ENCODE measurements around the gene C2orf15. TPM values are rescaled to one million over a fixed set of nuclear protein-coding genes. Genes with fewer than 3 reads are reported as not detected.

The C2orf15 gene
- total RNA-seq, 4 donors from 2014 or later, result 3.7 to 7.1 (median 5.4) TPM; not detected in 1

DNA sequence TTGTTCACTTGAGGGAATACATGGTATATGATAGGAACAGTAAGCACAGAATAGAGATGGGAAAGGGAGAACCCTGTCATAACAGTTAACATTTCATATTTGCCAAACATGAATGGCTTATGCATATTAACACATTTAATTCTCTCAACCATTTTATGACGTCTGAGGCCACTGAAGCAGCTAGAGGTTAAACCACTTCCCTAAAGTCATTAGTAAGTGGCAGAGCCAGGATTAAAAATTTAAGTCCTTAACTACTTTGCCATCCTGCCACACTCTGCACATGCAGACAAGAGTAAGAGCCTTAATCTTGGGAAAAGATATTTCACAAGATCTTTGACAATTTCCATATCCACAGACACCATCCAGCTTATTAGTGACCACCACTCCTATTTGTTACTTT lies 15.4 kb downstream of the C2orf15 start:
- H3K9me3 ChIP-seq, result no peaks in the 10 kb centered on the region
- no peak overlapping the region for H3K4me3 ChIP-seq
- H3K27me3 ChIP-seq, result no peaks in the 10 kb centered on the region
- peaks cover 0 to 3% (median 0%) of the 10 kb centered on the region in 3 donors for H3K36me3 ChIP-seq
- peaks cover 0 to 17% (median 8%) of the 10 kb centered on the region in 4 donors for H3K4me1 ChIP-seq
- DNase-seq, result no peak
- TF ChIP-seq, protein P1, sequence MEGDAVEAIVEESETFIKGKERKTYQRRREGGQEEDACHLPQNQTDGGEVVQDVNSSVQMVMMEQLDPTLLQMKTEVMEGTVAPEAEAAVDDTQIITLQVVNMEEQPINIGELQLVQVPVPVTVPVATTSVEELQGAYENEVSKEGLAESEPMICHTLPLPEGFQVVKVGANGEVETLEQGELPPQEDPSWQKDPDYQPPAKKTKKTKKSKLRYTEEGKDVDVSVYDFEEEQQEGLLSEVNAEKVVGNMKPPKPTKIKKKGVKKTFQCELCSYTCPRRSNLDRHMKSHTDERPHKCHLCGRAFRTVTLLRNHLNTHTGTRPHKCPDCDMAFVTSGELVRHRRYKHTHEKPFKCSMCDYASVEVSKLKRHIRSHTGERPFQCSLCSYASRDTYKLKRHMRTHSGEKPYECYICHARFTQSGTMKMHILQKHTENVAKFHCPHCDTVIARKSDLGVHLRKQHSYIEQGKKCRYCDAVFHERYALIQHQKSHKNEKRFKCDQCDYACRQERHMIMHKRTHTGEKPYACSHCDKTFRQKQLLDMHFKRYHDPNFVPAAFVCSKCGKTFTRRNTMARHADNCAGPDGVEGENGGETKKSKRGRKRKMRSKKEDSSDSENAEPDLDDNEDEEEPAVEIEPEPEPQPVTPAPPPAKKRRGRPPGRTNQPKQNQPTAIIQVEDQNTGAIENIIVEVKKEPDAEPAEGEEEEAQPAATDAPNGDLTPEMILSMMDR (IDR thresholded peaks at IDR 0.05), result no peak
- TF ChIP-seq POLR2A (IDR thresholded peaks at IDR 0.05), result no peak
- no peak overlapping the region for H3K27ac ChIP-seq

DNA sequence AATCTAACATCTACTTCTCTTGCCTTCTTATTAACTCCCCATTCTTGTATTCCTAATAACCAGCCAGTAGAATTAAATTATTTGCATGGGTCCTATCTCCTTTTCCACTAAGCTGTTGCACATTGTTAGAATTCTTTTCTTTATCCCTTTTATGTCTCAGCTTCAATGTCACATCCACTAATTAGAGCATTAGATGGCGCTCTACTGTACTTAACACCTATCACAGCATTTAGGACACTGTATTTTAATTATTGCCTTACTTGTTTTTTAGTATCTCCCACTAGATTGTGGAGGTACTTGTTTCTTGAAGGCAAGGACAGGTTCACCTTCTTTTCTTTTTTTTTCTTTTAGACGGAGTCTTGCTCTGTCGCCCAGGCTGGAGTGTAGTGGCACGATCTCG lies 17.1 kb downstream of the C2orf15 start:
- H3K4me1 ChIP-seq, result peaks cover 0 to 16% (median 8%) of the 10 kb centered on the region in 4 donors
- no peak for TF ChIP-seq POLR2A (IDR thresholded peaks at IDR 0.05)
- TF ChIP-seq, protein P1 (IDR thresholded peaks at IDR 0.05), result no peak
- DNase-seq, result no peak
- H3K36me3 ChIP-seq, result peaks cover 0 to 10% (median 0%) of the 10 kb centered on the region in 3 donors
- H3K9me3 ChIP-seq, result no peaks in the 10 kb centered on the region
- no peak overlapping the region for H3K4me3 ChIP-seq
- H3K27me3 ChIP-seq, result no peaks in the 10 kb centered on the region
- H3K27ac ChIP-seq, result no peak overlapping the region

DNA sequence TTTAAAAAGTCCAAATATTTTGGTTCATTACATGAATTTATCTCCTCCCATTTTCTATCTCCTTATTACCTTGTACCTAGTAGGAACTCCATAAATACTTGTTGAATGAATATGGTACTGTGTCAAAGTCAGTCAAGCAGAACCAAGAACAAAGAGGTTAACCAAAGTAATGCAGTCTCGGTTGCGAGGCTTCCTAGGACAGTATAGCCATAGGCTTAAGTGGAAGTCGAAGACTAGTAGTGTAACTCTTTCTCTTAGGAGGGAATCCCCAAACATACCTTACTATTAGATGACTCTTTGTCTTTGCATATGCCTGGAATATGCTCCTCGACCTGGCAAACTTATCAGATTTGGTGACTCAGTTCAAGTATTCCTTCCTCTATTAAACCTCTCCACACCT lies 18.1 kb downstream of the C2orf15 start:
- TF ChIP-seq POLR2A (IDR thresholded peaks at IDR 0.05), result no peak
- TF ChIP-seq, protein P1 (IDR thresholded peaks at IDR 0.05), result no peak
- Histone ChIP-seq H3K4me1 (peaks cover 0 to 11% (median 4%) of the 10 kb centered on the region in 4 donors), H3K27ac (no peak overlapping the region), H3K36me3 (peaks cover 0 to 10% (median 0%) of the 10 kb centered on the region in 3 donors), H3K4me3 (no peak overlapping the region), H3K9me3 (no peaks in the 10 kb centered on the region), H3K27me3 (no peaks in the 10 kb centered on the region)
- DNase-seq, result no peak

DNA sequence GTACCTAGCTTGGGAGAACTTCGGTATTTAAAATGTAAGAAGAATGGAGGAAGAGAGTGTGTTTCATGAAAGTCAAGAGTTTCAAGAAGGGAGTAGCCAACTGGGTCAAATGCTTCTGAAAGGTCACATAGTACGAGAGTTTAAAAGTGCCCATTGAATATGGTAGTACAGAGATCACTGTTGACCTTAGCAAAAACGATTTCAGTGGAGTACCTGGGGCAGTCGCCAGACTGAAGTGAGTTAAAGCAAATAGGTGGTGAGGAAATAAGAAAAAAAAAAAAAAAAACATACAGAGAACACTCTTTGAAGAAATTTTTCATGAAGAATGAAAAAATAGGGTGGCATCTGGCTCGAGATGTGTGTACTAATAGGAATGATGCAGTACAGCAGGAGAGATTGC lies 24.7 kb downstream of the C2orf15 start:
- peaks cover 0 to 51% (median 0%) of the 10 kb centered on the region in 3 donors for H3K36me3 ChIP-seq
- no peaks in the 10 kb centered on the region for H3K9me3 ChIP-seq
- H3K27me3 ChIP-seq, result no peaks in the 10 kb centered on the region
- H3K4me1 ChIP-seq, result no peaks in the 10 kb centered on the region
- no peak overlapping the region for H3K4me3 ChIP-seq
- TF ChIP-seq, protein P1 (IDR thresholded peaks at IDR 0.05), result no peak
- TF ChIP-seq POLR2A (IDR thresholded peaks at IDR 0.05), result no peak
- H3K27ac ChIP-seq, result no peak overlapping the region
- DNase-seq, result no peak

DNA sequence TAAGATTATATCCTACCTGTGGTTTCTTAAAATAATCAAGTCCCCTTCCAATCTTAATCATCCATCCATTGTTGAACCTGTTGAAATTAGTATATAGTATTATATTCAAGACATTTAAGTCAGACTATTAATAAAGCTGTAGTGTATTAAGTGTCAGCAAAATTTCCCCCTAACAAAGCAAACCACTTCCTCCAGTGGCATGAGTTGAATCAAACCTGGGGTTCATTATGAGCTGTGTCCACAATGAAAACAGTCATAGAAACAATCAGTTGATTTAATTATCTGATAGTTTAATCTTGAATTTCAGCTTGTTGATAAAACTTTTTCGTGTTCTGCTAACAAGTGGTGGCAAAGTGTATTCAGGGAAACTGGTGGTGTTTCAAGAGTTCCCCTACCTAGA lies 28.0 kb downstream of the C2orf15 start:
- Histone ChIP-seq H3K27ac (no peak overlapping the region), H3K9me3 (no peaks in the 10 kb centered on the region), H3K4me1 (no peaks in the 10 kb centered on the region), H3K4me3 (no peak overlapping the region), H3K27me3 (no peaks in the 10 kb centered on the region), H3K36me3 (peaks cover 0 to 63% (median 0%) of the 10 kb centered on the region in 3 donors)
- TF ChIP-seq, protein P1 (IDR thresholded peaks at IDR 0.05), result no peak
- no peak for TF ChIP-seq POLR2A (IDR thresholded peaks at IDR 0.05)
- DNase-seq, result no peak
